ENCODE results near the gene CLPX.

CLPX gene

DNA sequence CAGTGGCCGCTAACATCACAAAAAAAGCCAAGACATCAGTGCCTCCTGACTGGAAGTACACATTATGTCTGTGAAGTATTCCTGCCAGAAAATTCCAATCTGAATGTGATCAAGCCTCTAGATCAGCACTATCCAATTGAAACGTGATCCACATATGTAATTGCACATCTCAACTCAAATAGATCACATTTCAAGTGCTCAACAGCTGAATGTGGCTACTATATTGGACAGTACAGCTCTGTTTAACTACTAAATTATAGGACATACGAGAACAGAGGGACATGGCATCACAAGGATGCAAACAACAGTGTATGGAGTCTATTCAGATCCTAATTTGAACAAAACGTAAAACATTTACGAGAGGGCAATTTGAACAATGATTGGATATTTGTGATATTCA is 69.6 kb downstream of the CLPX start:
- H3K79me2 ChIP-seq (ENCODE audit: insufficient read depth, low read length): 0 out of 2 replicates have a peak, but pooled peaks cover under 1% of the 10 kb centered on the region
- H3K9me2 ChIP-seq (replicated peaks; ENCODE audit: low read depth, low read length): no peaks in the 10 kb centered on the region
- no peaks in the 10 kb centered on the region for H3K27me3 ChIP-seq (ENCODE audit: insufficient read depth, low read length, poor library complexity, severe bottlenecking)
- H3K9me3 ChIP-seq (ENCODE audit: insufficient read depth, low read depth, low read length): no peaks in the 10 kb centered on the region
- TF ChIP-seq, protein P1, sequence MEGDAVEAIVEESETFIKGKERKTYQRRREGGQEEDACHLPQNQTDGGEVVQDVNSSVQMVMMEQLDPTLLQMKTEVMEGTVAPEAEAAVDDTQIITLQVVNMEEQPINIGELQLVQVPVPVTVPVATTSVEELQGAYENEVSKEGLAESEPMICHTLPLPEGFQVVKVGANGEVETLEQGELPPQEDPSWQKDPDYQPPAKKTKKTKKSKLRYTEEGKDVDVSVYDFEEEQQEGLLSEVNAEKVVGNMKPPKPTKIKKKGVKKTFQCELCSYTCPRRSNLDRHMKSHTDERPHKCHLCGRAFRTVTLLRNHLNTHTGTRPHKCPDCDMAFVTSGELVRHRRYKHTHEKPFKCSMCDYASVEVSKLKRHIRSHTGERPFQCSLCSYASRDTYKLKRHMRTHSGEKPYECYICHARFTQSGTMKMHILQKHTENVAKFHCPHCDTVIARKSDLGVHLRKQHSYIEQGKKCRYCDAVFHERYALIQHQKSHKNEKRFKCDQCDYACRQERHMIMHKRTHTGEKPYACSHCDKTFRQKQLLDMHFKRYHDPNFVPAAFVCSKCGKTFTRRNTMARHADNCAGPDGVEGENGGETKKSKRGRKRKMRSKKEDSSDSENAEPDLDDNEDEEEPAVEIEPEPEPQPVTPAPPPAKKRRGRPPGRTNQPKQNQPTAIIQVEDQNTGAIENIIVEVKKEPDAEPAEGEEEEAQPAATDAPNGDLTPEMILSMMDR (conservative IDR thresholded peaks at IDR 0.05; ENCODE audit: low read length): no peak
- no peak for TF ChIP-seq EZH2phosphoT487 (IDR thresholded peaks at IDR 0.05; ENCODE audit: borderline replicate concordance)
- H3K9ac ChIP-seq (ENCODE audit: low read depth, low read length, poor library complexity, severe bottlenecking): no peak overlapping the region
- no peaks in the 10 kb centered on the region for H3F3A ChIP-seq (ENCODE audit: low read depth)
- no peaks in the 10 kb centered on the region for H4K20me1 ChIP-seq (ENCODE audit: insufficient read depth, low read length, poor library complexity, severe bottlenecking)
- H2AFZ ChIP-seq (ENCODE audit: low read length): no peak overlapping the region
- no peaks in the 10 kb centered on the region for H3K4me1 ChIP-seq (ENCODE audit: insufficient read depth, low read length, poor library complexity, severe bottlenecking)
- no peak overlapping the region for H3K4me3 ChIP-seq (ENCODE audit: low read length, poor library complexity, severe bottlenecking)
- H3K36me3 ChIP-seq (ENCODE audit: insufficient read depth, low read length): peaks cover 64% of the 10 kb centered on the region; the same call in 1 of the 2 replicates
- H3K4me2 ChIP-seq (ENCODE audit: low read depth, low read length, poor library complexity, severe bottlenecking): no peak overlapping the region

DNA sequence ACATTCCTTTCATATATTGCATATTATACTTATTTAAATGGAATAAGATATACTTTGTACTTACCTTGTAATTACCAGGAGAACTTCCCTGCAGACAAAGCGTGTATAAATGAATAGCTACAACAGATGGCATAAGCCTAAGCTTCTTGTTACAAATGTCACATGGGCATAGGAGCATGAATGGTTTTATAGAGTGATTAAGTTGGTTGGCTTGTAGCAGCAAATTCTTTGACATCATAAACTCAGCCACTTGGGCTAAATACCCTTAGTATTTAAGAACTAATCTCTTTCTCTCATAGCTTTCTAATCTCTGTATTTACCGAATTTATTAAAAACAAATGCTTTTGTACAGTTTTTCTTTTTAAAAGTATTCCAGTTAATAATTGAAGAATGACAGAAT is 70.1 kb downstream of the CLPX start, which contains the start of gene UBAP1L:
TSS of gene UBAP1L (minus strand) at position 115 of the 400 bp plus-strand sequence. CDS start 8,985 bp downstream, outside the sequence.
- Histone ChIP-seq H3K4me2 (ENCODE audit: low read depth, low read length, poor library complexity, severe bottlenecking) (no peak within 1 kb of the TSS), H3K27me3 (ENCODE audit: insufficient read depth, low read length, poor library complexity, severe bottlenecking) (no peaks in the 10 kb centered on the region), H3F3A (ENCODE audit: low read depth) (no peaks in the 10 kb centered on the region), H3K79me2 (ENCODE audit: insufficient read depth, low read length) (no peaks in the 10 kb centered on the region), H3K9me3 (ENCODE audit: insufficient read depth, low read depth, low read length) (no peaks in the 10 kb centered on the region), H2AFZ (ENCODE audit: low read length) (no peak within 1 kb of the TSS), H3K9me2 (replicated peaks; ENCODE audit: low read depth, low read length) (no peaks in the 10 kb centered on the region), H3K9ac (ENCODE audit: low read depth, low read length, poor library complexity, severe bottlenecking) (no peak within 1 kb of the TSS), H3K4me3 (ENCODE audit: low read length, poor library complexity, severe bottlenecking) (no peak within 1 kb of the TSS), H3K4me1 (ENCODE audit: insufficient read depth, low read length, poor library complexity, severe bottlenecking) (no peaks in the 10 kb centered on the region), H3K36me3 (ENCODE audit: insufficient read depth, low read length) (peaks cover 64% of the 10 kb centered on the region; the same call in 1 of the 2 replicates), H4K20me1 (ENCODE audit: insufficient read depth, low read length, poor library complexity, severe bottlenecking) (no peaks in the 10 kb centered on the region)
- TF ChIP-seq, protein P1 (conservative IDR thresholded peaks at IDR 0.05; ENCODE audit: low read length): no peak
- no peak for TF ChIP-seq EZH2phosphoT487 (IDR thresholded peaks at IDR 0.05; ENCODE audit: borderline replicate concordance)

DNA sequence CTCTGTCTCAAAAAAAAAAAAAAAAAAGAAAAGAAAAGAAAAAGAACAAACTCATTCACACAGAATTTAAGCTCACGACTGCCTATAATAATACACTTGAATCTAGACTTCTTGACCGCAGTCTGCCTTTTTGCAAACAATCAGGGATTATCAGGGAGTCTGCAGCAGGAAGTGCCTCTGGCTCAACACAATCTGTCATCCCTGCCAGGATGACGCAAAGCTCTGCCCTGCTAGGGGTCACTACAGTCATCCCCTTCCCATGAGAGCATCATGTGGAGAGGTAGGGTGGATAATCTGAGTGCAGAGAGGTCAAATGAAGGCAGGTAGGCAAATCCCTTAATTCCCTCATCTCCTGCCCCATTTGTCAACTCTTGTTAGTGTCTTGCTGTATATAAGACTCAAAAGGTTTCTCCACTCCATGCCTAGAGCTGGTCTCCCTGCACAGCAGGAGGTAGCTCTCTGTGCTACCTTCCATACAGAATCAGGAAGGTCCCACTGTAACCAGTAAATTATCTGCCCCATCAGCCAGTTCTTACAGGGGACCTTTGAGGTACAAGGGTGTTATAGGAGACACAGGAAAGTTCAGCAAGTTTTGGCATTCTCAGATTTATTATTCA is 74.4 kb downstream of the CLPX start:
- H3K9me2 ChIP-seq (replicated peaks; ENCODE audit: low read depth, low read length): no peaks in the 10 kb centered on the region
- H3K9ac ChIP-seq (ENCODE audit: low read depth, low read length, poor library complexity, severe bottlenecking): no peak overlapping the region
- peaks cover 28% of the 10 kb centered on the region; the same call in 1 of the 2 replicates for H3K36me3 ChIP-seq (ENCODE audit: insufficient read depth, low read length)
- H3K4me3 ChIP-seq (ENCODE audit: low read length, poor library complexity, severe bottlenecking): no peak overlapping the region
- H3F3A ChIP-seq (ENCODE audit: low read depth): no peaks in the 10 kb centered on the region
- no peaks in the 10 kb centered on the region for H3K79me2 ChIP-seq (ENCODE audit: insufficient read depth, low read length)
- H3K9me3 ChIP-seq (ENCODE audit: insufficient read depth, low read depth, low read length): no peaks in the 10 kb centered on the region
- H3K4me1 ChIP-seq (ENCODE audit: insufficient read depth, low read length, poor library complexity, severe bottlenecking): no peaks in the 10 kb centered on the region
- no peak overlapping the region for H2AFZ ChIP-seq (ENCODE audit: low read length)
- TF ChIP-seq, protein P1 (conservative IDR thresholded peaks at IDR 0.05; ENCODE audit: low read length): no peak
- TF ChIP-seq EZH2phosphoT487 (IDR thresholded peaks at IDR 0.05; ENCODE audit: borderline replicate concordance): no peak
- no peaks in the 10 kb centered on the region for H4K20me1 ChIP-seq (ENCODE audit: insufficient read depth, low read length, poor library complexity, severe bottlenecking)
- no peaks in the 10 kb centered on the region for H3K27me3 ChIP-seq (ENCODE audit: insufficient read depth, low read length, poor library complexity, severe bottlenecking)
- no peak overlapping the region for H3K4me2 ChIP-seq (ENCODE audit: low read depth, low read length, poor library complexity, severe bottlenecking)
